ENCODE results near the gene SART3.

GRCh38 chr12:108603743-108604142, 42.8 kb upstream of the SART3 start:
- TF ChIP-seq CTCF (conservative IDR thresholded peaks at IDR 0.05) (no peak), ZFX (IDR thresholded peaks at IDR 0.05) (no peak)

Measured in C4-2B (cell line).